Stimulated activated effector memory CD8-positive, alpha-beta T cell treated with anti-CD3 and anti-CD28 coated beads, Interleukin-12 subunit alpha, Interleukin-12 subunit beta, amount 100 ng/mL, for 72 hours (primary cell): ENCODE data around the gene EPB41L4A.

Source experiments
- ATAC-seq: fragments of 150-1000 bp; cut with Tn5 transposase; 2 replicates; pipeline ENCODE4 v1.10.0; 2021
- DNase-seq, 2 donors: peaks; one replicate each; pipeline ENCODE4 v3.0.0; 2021 to 2022; ENCODE audit warnings: low spot score in 2 of 2
- H3K27ac Mint-ChIP-seq: one replicate; pipeline ENCODE4 v1.8.0; 2022; ENCODE audit warnings: mild to moderate bottlenecking, mixed read lengths
- H3K36me3 Mint-ChIP-seq: one replicate; pipeline ENCODE4 v1.8.0; 2022; ENCODE audit warnings: mild to moderate bottlenecking, mixed read lengths
- H3K4me1 Mint-ChIP-seq: one replicate; pipeline ENCODE4 v1.8.0; 2022; ENCODE audit warnings: mixed read lengths
- H3K4me3 Mint-ChIP-seq: one replicate; pipeline ENCODE4 v1.8.0; 2022; ENCODE audit warnings: mild to moderate bottlenecking, mixed read lengths
- H3K9me3 Mint-ChIP-seq: one replicate; pipeline ENCODE4 v1.8.0; 2022; ENCODE audit warnings: mixed read lengths

The EPB41L4A gene

DNA sequence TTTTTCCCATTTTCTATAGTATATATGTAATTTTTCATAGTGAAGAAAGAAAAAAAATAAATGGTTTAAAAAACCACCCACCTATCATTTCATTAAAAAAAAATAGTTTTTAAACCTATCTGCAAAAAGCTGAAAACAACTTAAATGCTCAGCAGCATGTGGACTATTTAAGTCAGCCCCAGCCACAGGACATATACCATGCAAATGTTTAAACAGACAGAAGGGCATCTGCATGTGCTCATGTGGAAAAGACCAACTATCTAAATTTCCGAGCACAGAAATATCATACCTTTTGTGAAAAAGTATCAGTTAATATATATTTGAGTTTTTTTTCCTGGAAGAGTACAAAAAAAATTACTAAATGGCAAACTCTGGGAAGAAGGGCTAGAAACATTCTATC, 143.4 kb downstream of the EPB41L4A start:
- Mint-ChIP-seq H3K4me1 (no peaks in the 10 kb centered on the region), H3K9me3 (no peaks in the 10 kb centered on the region), H3K4me3 (no peak overlapping the region), H3K36me3 (no peaks in the 10 kb centered on the region), H3K27ac (no peak overlapping the region)
- DNase-seq (no peak), ATAC-seq (no peak)

DNA sequence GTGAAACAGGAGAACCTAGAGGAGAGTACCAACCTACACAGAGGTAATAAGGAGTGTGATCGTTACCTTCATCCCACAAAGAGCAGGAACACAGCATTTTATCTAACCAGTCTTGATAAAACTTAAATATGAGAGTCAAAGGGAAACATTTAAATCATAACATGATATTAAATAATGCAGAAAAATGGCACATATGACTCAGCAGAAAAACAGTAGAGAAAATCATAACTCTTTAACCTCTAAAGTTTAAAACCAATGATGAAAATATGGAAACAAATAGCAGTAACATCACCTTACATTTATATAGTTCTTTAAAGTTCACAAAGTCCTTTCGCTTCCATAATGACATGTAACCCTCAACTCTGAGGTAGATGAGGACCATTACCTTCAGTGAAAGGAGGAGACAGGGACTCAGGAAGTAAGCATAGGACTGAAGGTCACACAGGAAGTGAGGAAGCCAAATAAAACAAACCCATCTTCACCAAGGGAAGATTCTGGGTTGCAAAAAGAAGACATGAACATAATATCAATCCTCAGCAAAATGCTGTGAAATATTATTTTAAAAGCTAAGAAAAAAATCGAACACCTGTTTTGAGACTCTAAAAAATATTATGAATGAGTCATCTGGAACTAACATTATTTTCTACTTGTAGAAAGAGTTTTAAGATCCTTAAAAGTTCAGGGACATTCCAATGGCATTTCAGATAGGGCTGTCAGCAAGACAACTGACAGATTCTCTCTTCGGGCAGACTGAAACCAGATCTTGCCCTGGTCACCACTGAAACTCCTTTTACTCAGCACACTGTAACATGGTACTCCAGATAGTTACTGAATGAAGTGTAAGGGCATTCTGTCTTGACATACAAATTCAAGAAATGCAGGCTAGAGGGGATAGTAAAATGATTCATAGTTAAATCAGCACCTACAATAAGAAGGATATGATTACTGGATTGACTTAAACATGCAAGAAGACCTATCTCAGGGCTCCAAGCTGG, 148.5 kb downstream of the EPB41L4A start:
- Mint-ChIP-seq H3K9me3 (no peaks in the 10 kb centered on the region), H3K27ac (no peak overlapping the region), H3K4me3 (no peak overlapping the region), H3K36me3 (no peaks in the 10 kb centered on the region), H3K4me1 (no peaks in the 10 kb centered on the region)
- DNase-seq: no peak
- ATAC-seq: peak; percentile 50

DNA sequence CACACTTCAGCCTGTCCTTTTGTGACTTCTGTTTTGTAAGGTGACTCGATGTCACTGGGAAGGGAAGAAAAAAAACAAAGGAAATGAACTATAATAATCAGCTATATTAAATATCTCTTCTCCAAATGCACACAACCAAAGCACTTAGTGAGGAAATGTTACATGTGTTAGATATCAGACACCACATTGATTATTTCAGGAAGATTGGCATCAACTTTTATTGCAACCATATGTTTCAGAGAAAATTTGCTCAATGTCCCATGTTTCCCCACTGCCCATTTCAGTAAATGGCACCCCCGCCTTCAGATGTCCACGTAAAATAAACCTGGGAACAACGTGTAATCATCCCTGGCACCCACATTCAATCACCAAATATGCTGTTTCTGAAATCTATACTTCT, 151.8 kb downstream of the EPB41L4A start:
- DNase-seq (no peak), ATAC-seq (no peak)
- H3K9me3 Mint-ChIP-seq: no peaks in the 10 kb centered on the region
- H3K27ac Mint-ChIP-seq: no peak overlapping the region
- no peak overlapping the region for H3K4me3 Mint-ChIP-seq
- no peaks in the 10 kb centered on the region for H3K4me1 Mint-ChIP-seq
- H3K36me3 Mint-ChIP-seq: no peaks in the 10 kb centered on the region

DNA sequence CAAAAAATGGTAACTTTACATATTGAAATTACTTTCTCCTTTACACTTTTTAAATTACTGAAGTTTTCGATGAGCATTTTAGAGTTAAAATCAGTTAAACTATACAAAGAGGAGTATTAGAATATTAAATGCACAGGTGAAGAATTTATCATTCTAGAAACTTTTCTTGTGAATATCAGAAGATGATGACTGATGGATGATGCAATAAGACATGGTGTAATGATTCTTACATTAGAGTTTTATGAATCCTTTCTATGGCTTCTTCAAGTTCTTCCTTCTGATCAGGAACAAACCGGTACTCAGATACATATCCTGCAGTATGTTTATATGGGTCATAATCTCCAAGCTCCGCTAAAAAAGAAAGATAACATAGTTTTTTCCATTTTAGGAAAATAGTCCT, 154.4 kb downstream of the EPB41L4A start:
- no peak overlapping the region for H3K27ac Mint-ChIP-seq
- DNase-seq (no peak), ATAC-seq (no peak)
- H3K4me1 Mint-ChIP-seq: no peaks in the 10 kb centered on the region
- no peak overlapping the region for H3K4me3 Mint-ChIP-seq
- H3K9me3 Mint-ChIP-seq: no peaks in the 10 kb centered on the region
- no peaks in the 10 kb centered on the region for H3K36me3 Mint-ChIP-seq

DNA sequence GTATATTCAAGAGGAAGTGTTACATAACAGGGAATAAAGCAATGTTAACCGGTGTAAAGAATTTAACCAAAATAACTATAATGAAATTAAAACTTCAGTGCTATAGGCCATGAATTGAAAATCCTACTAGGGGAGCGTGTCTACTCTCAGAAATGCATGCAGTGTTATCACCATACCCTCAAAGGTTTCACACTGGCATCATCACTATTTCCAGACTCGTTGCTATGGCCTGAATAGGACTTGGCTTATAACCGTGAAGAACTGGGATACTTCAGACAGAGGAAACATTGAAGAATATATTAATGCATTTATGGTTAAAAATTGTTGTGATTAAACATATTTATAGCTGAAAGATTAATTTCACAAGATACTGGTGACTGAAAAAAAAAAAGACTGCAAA, 154.9 kb downstream of the EPB41L4A start:
- no peaks in the 10 kb centered on the region for H3K9me3 Mint-ChIP-seq
- DNase-seq: no peak
- H3K4me3 Mint-ChIP-seq: no peak overlapping the region
- no peak for ATAC-seq
- H3K27ac Mint-ChIP-seq: no peak overlapping the region
- no peaks in the 10 kb centered on the region for H3K4me1 Mint-ChIP-seq
- H3K36me3 Mint-ChIP-seq: no peaks in the 10 kb centered on the region

DNA sequence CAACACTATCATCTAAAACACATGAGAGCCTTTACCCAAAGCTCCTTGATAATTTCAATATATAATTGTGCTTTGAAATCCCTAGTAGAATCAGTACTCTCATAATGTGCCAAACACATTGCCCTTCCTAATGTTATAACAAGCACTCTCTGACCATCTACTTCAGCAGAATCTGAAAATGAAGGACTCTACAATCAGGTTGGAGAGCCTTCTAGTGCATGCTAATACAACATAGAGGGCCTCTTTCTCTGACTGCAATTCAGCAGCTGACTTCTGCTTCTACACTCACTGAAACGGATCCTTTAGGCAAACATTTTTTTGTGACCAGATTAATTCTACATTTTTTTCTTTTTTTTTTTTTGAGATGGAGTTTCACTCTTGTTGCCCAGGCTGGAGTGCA, 155.6 kb downstream of the EPB41L4A start:
- H3K4me1 Mint-ChIP-seq: no peaks in the 10 kb centered on the region
- no peaks in the 10 kb centered on the region for H3K9me3 Mint-ChIP-seq
- H3K36me3 Mint-ChIP-seq: no peaks in the 10 kb centered on the region
- no peak overlapping the region for H3K27ac Mint-ChIP-seq
- H3K4me3 Mint-ChIP-seq: no peak overlapping the region
- DNase-seq (no peak), ATAC-seq (no peak)

DNA sequence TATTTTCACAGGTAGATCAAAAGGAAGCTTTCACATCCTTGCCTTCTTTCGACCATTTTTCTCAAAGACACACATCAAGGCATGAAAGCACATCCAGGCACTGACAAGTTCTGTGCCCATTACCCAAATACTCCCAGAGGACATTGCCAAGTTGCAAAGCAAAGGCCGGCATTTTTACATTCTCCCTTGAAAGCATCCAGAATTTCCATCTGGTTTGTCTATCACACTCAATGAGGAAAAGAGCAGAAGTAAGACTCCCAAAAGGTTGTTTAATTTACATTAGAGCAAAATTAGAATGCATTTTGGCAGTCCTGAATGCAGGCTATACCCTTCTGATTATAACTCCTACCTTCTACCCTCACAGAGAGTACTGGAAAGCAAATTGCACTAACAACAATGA, 160.5 kb downstream of the EPB41L4A start:
- Mint-ChIP-seq H3K4me1 (no peaks in the 10 kb centered on the region), H3K4me3 (no peak overlapping the region)
- no peak for ATAC-seq

DNA sequence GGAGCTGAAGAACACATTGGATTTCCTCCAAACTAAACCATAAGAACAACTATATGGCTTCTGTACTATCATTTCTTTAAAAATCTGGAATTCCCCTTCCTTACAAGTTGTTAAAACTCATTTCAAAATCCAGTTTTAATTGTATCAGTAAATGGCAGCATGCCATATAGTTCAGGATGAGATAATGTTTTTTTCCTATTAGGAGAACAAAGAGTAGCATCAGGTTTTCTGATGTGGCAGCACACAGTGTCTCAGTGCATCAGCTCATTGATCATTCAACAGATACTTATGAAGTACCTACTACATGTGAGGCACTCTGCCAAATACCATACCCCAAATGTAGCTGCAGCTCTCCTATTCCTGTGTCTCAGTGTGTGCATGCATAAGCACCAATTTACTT, 161.1 kb downstream of the EPB41L4A start:
- no peak for DNase-seq
- Mint-ChIP-seq H3K4me1 (no peaks in the 10 kb centered on the region), H3K27ac (no peak overlapping the region), H3K4me3 (no peak overlapping the region), H3K9me3 (no peaks in the 10 kb centered on the region), H3K36me3 (no peaks in the 10 kb centered on the region)
- no peak for ATAC-seq

More for the DNA sequence above, 160.5 kb downstream of the EPB41L4A start:
- no peaks in the 10 kb centered on the region for H3K36me3 Mint-ChIP-seq
- DNase-seq: no peak
- no peak overlapping the region for H3K27ac Mint-ChIP-seq
- no peaks in the 10 kb centered on the region for H3K9me3 Mint-ChIP-seq

DNA sequence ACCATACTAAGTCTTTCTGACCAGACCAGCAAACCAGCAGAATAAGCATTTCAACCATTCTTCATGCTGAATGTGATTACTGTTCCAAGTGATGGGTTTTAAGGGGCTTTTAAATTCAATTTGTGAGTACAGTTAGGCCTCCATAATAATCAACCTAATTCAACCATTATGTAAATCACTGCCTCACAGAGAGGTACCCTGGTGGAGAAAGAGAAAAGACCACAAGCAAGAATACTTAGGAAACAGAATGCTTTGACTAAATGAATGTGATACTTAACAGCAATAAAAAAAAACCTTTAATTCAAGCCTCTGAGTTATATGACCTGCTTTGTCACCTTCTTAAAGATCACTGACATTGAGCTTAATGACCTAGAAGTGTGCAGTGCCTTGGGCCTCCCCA, 162.1 kb downstream of the EPB41L4A start:
- Mint-ChIP-seq H3K9me3 (no peaks in the 10 kb centered on the region), H3K36me3 (no peaks in the 10 kb centered on the region), H3K27ac (no peak overlapping the region), H3K4me1 (no peaks in the 10 kb centered on the region), H3K4me3 (no peak overlapping the region)
- no peak for DNase-seq
- no peak for ATAC-seq

DNA sequence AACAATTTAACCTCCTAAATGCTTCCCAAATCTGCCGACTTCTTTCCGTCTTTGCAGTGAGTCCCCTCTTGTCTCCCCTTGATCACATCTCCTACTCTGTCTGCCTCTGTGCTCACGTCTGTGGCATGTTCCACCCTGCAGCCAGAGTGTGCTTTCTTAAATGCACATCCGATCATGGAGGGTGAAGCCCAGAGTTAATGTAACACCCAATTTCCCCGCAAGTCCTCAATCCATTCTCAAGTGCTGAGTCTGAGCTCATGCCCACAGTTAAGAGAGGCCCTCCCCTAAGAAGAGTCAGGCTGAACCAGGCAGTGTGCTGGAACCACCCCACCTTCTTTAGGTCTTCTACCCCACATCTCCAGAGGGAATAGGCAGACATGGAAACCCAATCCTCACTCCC, 164.8 kb downstream of the EPB41L4A start:
- DNase-seq (no peak), ATAC-seq (peak; percentile 34)
- Mint-ChIP-seq H3K4me1 (no peaks in the 10 kb centered on the region), H3K27ac (no peak overlapping the region), H3K4me3 (no peak overlapping the region), H3K36me3 (no peaks in the 10 kb centered on the region), H3K9me3 (no peaks in the 10 kb centered on the region)

DNA sequence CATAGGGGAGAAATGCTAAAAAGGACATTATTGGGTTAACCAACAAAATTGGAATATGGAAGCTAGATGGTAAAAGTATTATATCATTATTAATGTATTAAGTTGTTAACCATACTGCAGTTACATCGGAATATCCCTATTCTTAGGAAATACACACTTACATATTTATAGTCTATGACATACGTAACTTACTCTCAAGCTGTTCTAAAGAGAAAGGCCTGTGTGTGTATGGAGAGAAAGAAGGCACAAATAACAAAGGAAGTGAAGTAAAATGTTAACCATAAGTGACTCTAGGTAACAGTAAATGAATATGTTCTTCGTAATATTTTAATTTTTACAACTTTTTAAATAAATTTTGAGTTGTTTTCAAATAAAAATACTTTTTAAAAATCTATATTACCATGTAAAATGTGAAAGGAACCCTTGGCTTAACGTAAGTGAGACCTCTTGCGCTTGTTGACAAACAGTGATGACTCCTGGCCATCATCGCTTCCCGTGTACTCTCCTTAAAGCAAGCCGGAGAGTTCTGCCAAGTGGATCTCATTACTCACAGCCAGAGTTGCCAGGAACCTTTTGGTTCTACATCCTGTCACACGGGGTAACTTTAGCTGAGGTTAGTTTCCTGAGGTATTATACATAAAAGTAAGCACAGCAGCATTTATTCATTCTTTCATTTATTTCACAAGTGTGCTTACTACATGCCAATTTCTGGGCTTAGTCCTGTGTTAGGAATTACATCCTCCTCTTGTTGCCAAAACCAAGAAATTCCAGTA, 165.4 kb downstream of the EPB41L4A start:
- DNase-seq: no peak
- Mint-ChIP-seq H3K4me1 (no peaks in the 10 kb centered on the region), H3K9me3 (no peaks in the 10 kb centered on the region), H3K36me3 (no peaks in the 10 kb centered on the region), H3K4me3 (no peak overlapping the region), H3K27ac (no peak overlapping the region)
- ATAC-seq: no peak

DNA sequence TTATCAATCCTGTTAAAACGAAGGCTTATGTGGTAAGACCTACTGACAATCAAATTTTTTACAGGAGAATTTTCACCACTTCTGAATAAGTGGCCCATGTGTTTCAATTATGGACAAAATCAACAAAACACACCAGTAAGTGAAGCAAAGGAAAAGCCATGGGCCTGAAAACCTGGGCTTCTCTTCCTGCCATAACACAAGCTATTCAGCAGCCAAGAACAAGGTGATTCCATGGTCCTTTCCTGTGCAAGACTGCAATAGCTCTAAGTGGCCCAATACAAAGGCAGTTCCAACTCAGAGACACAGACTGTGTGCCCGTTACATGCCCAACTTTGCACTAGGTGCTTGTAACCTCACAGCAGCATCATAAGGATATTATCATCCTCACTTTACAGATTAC, 168.5 kb downstream of the EPB41L4A start:
- no peaks in the 10 kb centered on the region for H3K9me3 Mint-ChIP-seq
- DNase-seq: no peak
- ATAC-seq: no peak
- H3K4me1 Mint-ChIP-seq: no peaks in the 10 kb centered on the region
- no peak overlapping the region for H3K27ac Mint-ChIP-seq
- no peak overlapping the region for H3K4me3 Mint-ChIP-seq
- no peaks in the 10 kb centered on the region for H3K36me3 Mint-ChIP-seq

DNA sequence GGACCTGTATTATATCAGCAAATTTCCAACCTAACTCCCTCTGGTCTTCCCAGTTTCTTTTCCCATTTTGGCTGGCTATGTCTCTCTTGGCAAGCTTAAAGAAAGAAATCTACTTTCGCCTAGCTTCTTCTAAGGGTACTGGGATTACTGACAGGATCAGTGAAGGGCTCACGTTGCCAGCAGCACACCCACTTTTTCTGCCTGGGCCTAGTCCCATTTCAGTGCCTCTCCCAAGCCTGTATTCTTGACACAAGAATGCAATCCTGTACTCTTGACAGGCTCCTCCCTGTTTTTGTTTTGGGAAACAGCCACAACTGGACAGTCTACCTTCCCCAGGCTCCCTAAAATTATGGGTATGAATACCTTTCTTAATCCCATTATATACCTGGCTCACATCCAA, 170.5 kb downstream of the EPB41L4A start:
- ATAC-seq: no peak
- H3K36me3 Mint-ChIP-seq: no peaks in the 10 kb centered on the region

DNA sequence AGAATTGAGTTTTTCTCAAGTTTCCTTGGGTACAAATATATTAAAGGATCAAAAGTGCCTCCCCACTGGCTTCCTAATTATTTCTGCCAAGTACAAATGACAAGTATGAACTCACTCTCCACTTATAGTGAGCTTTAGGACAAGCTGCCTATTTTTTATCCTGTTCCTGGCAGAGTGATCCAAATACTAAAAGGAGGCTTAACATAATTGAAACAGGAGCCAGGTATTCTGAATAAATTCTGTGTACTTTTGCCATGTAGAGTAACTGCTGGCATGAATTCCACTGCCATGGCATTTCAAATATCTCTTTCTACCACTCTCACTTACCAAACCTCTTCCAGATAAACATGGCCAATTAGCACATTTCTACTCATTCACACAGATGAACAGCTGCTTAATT, 171.1 kb downstream of the EPB41L4A start:
- no peak for DNase-seq
- H3K4me3 Mint-ChIP-seq: no peak overlapping the region
- no peak for ATAC-seq
- H3K36me3 Mint-ChIP-seq: no peaks in the 10 kb centered on the region
- no peaks in the 10 kb centered on the region for H3K4me1 Mint-ChIP-seq
- H3K9me3 Mint-ChIP-seq: no peaks in the 10 kb centered on the region
- H3K27ac Mint-ChIP-seq: no peak overlapping the region

More for the DNA sequence above, 170.5 kb downstream of the EPB41L4A start:
- DNase-seq: no peak
- Mint-ChIP-seq H3K27ac (no peak overlapping the region), H3K4me3 (no peak overlapping the region), H3K4me1 (no peaks in the 10 kb centered on the region), H3K9me3 (no peaks in the 10 kb centered on the region)

DNA sequence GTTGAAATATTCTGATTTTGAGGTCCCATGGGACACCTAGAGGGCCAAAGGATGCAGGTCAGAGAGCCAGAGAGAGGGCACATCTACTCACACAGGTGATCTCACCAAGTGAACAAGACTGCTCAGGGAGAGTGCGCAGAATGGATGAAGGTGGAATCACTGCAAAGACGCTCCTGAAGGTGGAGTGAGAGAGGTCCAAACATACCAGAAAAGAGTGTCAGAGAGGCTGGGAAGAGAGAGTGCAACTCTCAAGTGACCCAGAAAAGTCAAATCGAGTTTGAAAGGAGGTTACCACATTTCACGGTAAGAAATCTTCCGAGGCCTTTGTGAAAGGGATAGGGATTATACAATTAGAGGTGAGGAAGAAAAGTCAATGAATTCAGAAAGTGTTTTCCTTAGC, 173.4 kb downstream of the EPB41L4A start:
- Mint-ChIP-seq H3K4me3 (no peak overlapping the region), H3K36me3 (no peaks in the 10 kb centered on the region), H3K4me1 (no peaks in the 10 kb centered on the region), H3K27ac (no peak overlapping the region), H3K9me3 (no peaks in the 10 kb centered on the region)
- DNase-seq: no peak
- ATAC-seq: no peak

DNA sequence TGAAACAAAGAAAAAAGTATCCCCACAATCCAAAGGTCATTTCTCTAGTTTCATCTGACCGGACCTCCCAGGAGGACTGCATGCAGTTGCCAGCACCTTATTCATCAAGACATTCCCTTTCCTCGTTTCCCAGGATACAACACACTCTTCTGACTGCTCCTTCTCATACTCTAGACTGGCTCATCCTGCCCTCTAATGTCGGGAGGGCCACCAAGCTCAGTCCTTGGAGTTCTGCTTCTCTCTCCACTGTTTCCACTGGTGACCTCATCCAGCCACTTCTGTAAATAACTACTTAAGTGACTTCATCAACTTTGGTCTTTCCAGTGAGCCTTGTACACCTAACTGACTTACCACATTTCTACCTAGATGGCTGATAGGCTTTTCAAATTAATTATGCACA, 179.1 kb downstream of the EPB41L4A start:
- Mint-ChIP-seq H3K36me3 (no peaks in the 10 kb centered on the region), H3K4me3 (no peak overlapping the region), H3K9me3 (no peaks in the 10 kb centered on the region), H3K4me1 (no peaks in the 10 kb centered on the region), H3K27ac (no peak overlapping the region)
- ATAC-seq (no peak), DNase-seq (no peak)
